CD4-positive, alpha-beta T cell (primary cell): Measurements from ENCODE around the gene RBP3. TPM values are rescaled to one million over a fixed set of nuclear protein-coding genes. Genes with fewer than 3 reads are reported as not detected.

Source experiments
- ATAC-seq: fragments of 200-7000 bp; cut with Tn5 transposase; one replicate; pipeline ENCODE4 v1.10.0; 2022; ENCODE audit warnings: mild to moderate bottlenecking; ENCODE audit not compliant: poor library complexity
- CTCF ChIA-PET: fragments of 350-600 bp; sonication (Branson Sonifier 250); formaldehyde crosslinking; loops from one replicate; lab custom pipeline; 2021; ENCODE audit warnings: antibody characterized with exemption, inconsistent platforms; lab: Charles Lee
- POLR2A ChIA-PET: fragments of 350-600 bp; sonication (Branson Sonifier 250); formaldehyde crosslinking; loops from one replicate; lab custom pipeline; 2021; ENCODE audit warnings: antibody characterized with exemption, inconsistent platforms; lab: Charles Lee
- DNase-seq, 14 experiments: peaks; one replicate each; pipeline ENCODE4 v3.0.0-alpha.2; 2013 to 2020; ENCODE audit warnings: mixed read lengths in 2 of 14
- H3K27ac ChIP-seq, 2 donors: one replicate each; pipeline versions ENCODE4 v1.5.1 to v1.7.0; 2013; ENCODE audit warnings: low read length in 2 of 2, low read depth in 1 of 2, mild to moderate bottlenecking in 1 of 2
- H3K27me3 ChIP-seq, 2 experiments: 1 replicate in 1 of 2; 2 replicates in 1 of 2; pipeline versions ENCODE4 v1.6.1 to v1.7.0; 2013; ENCODE audit warnings: low read length in 2 of 2, control low read depth in 1 of 2, mild to moderate bottlenecking in 1 of 2, moderate library complexity in 1 of 2; ENCODE audit not compliant: insufficient read depth in 2 of 2, control insufficient read depth in 1 of 2
- H3K36me3 ChIP-seq: one replicate; pipeline ENCODE4 v1.6.1; 2013; ENCODE audit warnings: low read length, control low read depth; ENCODE audit not compliant: insufficient read depth
- H3K4me1 ChIP-seq: one replicate; pipeline ENCODE4 v1.6.1; 2013; ENCODE audit warnings: low read length, control low read depth; ENCODE audit not compliant: insufficient read depth
- H3K4me3 ChIP-seq: one replicate; pipeline ENCODE4 v1.5.1; 2013; ENCODE audit warnings: mild to moderate bottlenecking, low read length, moderate library complexity
- H3K9me3 ChIP-seq, 2 experiments: 1 replicate in 1 of 2; 2 replicates in 1 of 2; pipeline versions ENCODE4 v1.6.1 to v1.7.0; 2013; ENCODE audit warnings: low read length in 2 of 2, mild to moderate bottlenecking in 2 of 2, control low read depth in 1 of 2, moderate library complexity in 1 of 2; ENCODE audit not compliant: control insufficient read depth in 1 of 2, insufficient read depth in 1 of 2
- H3K27ac Mint-ChIP-seq: one replicate; pipeline ENCODE4 v1.8.0; 2020; ENCODE audit warnings: mixed read lengths
- H3K27me3 Mint-ChIP-seq: one replicate; pipeline ENCODE4 v1.8.0; 2021; ENCODE audit warnings: mixed read lengths
- H3K36me3 Mint-ChIP-seq: one replicate; pipeline ENCODE4 v1.8.0; 2021; ENCODE audit warnings: low read depth, mixed read lengths
- H3K4me1 Mint-ChIP-seq: one replicate; pipeline ENCODE4 v1.8.0; 2021; ENCODE audit warnings: low read depth, mixed read lengths
- H3K4me3 Mint-ChIP-seq: one replicate; pipeline ENCODE4 v1.8.0; 2020; ENCODE audit warnings: mild to moderate bottlenecking, mixed read lengths
- H3K9me3 Mint-ChIP-seq: one replicate; pipeline ENCODE4 v1.8.0; 2020; ENCODE audit warnings: mixed read lengths
- intact Hi-C, 2 experiments: fragments of 100-400 bp; cut with DNase I in 1 of 2; cut with micrococcal nuclease in 1 of 2; formaldehyde crosslinking; loops; one replicate each; pipeline versions ENCODE4 v1.15.1 to v1.9.0; 2023 to 2025; cut with DNase I, micrococcal nuclease
- total RNA-seq, 174 experiments: library from RNA in 2 of 174; stranded (reverse) in 2 of 174; gene quantifications; one replicate each; pipeline ENCODE4 v1.2.3 and lab custom pipeline; 2021 to 2026
- TF ChIP-seq, protein P1 (sequence below): fragments of 200-600 bp; IDR thresholded peaks from one replicate; pipeline ENCODE4 v1.8.0; 2022; ENCODE audit warnings: antibody characterized with exemption, mild to moderate bottlenecking

The RBP3 gene
- total RNA-seq, 2 experiments from 2014 or later = not detected

DNA sequence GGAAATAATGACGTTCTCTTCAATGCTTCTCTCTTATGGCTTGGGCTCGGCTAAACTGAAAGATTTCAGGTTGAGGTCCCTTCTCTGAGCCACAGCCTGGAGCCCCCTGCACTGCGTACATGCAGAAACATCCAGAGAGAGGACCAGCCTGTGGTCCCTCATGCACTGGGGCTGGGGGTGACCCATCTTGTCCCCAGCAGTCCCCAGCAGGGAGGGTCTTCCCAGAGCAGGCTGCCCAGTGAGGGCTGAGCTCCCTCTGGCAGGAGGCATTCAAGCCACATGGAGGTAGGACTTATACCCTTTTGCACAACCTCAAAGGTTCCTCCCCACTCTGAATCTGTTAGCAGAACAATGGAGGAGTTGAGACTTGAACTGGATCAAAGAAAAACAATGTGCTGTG lies 40.8 kb upstream of the RBP3 start:
- H3K4me1 ChIP-seq = peaks cover 57% of the 10 kb centered on the region
- Mint-ChIP-seq H3K27ac (no peak overlapping the region), H3K36me3 (no peaks in the 10 kb centered on the region), H3K4me3 (no peak overlapping the region), H3K27me3 (no peaks in the 10 kb centered on the region), H3K4me1 (peaks cover 63% of the 10 kb centered on the region), H3K9me3 (no peaks in the 10 kb centered on the region)
- H3K27ac ChIP-seq = no peak overlapping the region
- H3K27me3 ChIP-seq = no peaks in the 10 kb centered on the region
- no peaks in the 10 kb centered on the region for H3K36me3 ChIP-seq
- DNase-seq (no peak), ATAC-seq (no peak)
- ChIA-PET POLR2A (no interaction called here), CTCF (no interaction called here)
- intact Hi-C loops = loop anchor here in 1 of 2 experiments (5.0 kb wide), 3 partner anchors 35 to 140 kb away; no protein-coding TSS in a partner anchor
- TF ChIP-seq, protein P1, sequence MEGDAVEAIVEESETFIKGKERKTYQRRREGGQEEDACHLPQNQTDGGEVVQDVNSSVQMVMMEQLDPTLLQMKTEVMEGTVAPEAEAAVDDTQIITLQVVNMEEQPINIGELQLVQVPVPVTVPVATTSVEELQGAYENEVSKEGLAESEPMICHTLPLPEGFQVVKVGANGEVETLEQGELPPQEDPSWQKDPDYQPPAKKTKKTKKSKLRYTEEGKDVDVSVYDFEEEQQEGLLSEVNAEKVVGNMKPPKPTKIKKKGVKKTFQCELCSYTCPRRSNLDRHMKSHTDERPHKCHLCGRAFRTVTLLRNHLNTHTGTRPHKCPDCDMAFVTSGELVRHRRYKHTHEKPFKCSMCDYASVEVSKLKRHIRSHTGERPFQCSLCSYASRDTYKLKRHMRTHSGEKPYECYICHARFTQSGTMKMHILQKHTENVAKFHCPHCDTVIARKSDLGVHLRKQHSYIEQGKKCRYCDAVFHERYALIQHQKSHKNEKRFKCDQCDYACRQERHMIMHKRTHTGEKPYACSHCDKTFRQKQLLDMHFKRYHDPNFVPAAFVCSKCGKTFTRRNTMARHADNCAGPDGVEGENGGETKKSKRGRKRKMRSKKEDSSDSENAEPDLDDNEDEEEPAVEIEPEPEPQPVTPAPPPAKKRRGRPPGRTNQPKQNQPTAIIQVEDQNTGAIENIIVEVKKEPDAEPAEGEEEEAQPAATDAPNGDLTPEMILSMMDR = no peak
- H3K9me3 ChIP-seq = no peaks in the 10 kb centered on the region
- H3K4me3 ChIP-seq = no peak overlapping the region

DNA sequence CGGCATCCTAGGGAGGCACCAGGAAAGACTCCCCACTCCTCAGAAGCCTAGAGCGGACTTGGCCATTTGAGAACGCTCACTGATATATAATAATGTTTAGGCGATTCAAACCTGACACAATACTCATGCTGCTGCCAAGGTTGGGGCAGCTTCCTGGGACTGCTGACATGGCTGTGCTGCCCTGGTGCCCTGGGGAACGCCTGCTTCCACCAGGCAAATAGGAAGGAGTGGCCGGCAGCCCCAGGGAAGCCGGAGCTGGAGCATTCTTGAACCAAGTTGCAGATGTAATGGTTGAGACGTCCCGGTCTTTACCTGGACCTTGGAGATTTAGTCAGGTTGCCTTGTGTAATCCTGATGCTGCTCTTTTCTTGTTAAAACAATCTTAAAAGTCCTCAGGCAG lies 39.4 kb upstream of the RBP3 start:
- no peak overlapping the region for H3K27ac ChIP-seq
- H3K9me3 ChIP-seq = no peaks in the 10 kb centered on the region
- no peaks in the 10 kb centered on the region for H3K9me3 Mint-ChIP-seq
- H3K4me3 Mint-ChIP-seq = no peak overlapping the region
- TF ChIP-seq, protein P1 = no peak
- H3K4me3 ChIP-seq = no peak overlapping the region
- no peaks in the 10 kb centered on the region for H3K36me3 ChIP-seq
- ChIA-PET POLR2A (no interaction called here), CTCF (no interaction called here)
- H3K4me1 ChIP-seq = peaks cover 58% of the 10 kb centered on the region
- no peak for ATAC-seq
- intact Hi-C loops = loop anchor here in 1 of 2 experiments (5.0 kb wide), 3 partner anchors 36 to 141 kb away; no protein-coding TSS in a partner anchor
- no peaks in the 10 kb centered on the region for H3K27me3 ChIP-seq
- H3K4me1 Mint-ChIP-seq = peaks cover 57% of the 10 kb centered on the region
- no peaks in the 10 kb centered on the region for H3K27me3 Mint-ChIP-seq
- H3K36me3 Mint-ChIP-seq = no peaks in the 10 kb centered on the region
- peak overlapping the region; percentile 34 for H3K27ac Mint-ChIP-seq
- no peak for DNase-seq

DNA sequence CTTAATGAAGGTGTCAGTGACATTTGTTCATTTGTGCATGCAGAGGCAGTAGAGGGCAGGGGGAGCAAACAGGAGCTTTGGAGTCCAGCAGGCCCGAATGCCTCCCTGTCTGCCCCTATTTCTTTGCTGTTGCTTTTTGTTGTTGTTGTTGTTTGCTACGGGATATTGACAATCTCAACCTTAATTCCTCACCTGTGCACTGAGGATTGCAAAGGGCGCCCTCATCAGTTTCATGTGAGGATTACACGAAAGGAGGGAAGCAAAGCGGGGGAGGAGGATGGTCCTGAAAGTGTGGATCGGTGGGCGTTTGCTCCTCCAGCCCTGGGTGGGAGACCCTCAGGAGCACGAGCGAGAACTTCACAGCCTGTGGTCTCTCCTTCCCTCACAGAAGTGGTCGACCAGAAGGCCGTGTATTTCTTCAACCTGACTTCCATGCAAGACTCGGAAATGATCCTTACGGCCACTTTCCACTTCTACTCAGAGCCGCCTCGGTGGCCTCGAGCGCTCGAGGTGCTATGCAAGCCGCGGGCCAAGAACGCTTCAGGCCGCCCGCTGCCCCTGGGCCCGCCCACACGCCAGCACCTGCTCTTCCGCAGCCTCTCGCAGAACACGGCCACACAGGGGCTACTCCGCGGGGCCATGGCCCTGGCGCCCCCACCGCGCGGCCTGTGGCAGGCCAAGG lies 38.6 kb upstream of the RBP3 start:
- Mint-ChIP-seq H3K36me3 (no peaks in the 10 kb centered on the region), H3K4me3 (no peak overlapping the region), H3K4me1 (peaks cover 57% of the 10 kb centered on the region), H3K27ac (peak overlapping the region; percentile 34), H3K27me3 (no peaks in the 10 kb centered on the region), H3K9me3 (no peaks in the 10 kb centered on the region)
- intact Hi-C loops = loop anchor here in 1 of 2 experiments (5.0 kb wide), 3 partner anchors 37 to 142 kb away; no protein-coding TSS in a partner anchor
- TF ChIP-seq, protein P1 = no peak
- ChIA-PET POLR2A (interaction anchor here (3.1 kb wide), 1 partner anchor 261 kb away, joined by 42 read pairs; no protein-coding TSS in a partner anchor), CTCF (no interaction called here)
- ATAC-seq (no peak), DNase-seq (peak in 3 of 14 experiments; percentile 27 to 33 (median 30))
- H3K27me3 ChIP-seq = no peaks in the 10 kb centered on the region
- no peak overlapping the region for H3K4me3 ChIP-seq
- no peaks in the 10 kb centered on the region for H3K9me3 ChIP-seq
- no peak overlapping the region for H3K27ac ChIP-seq
- H3K4me1 ChIP-seq = peaks cover 58% of the 10 kb centered on the region
- no peaks in the 10 kb centered on the region for H3K36me3 ChIP-seq
